HepG2 (cell line): ENCODE data around the gene TXNDC11. TPM values are rescaled to one million over a fixed set of nuclear protein-coding genes. Genes with fewer than 3 reads are reported as not detected.
A peak's percentile ranks its signal among the peaks of the same experiment; 100 is the strongest.

Experiments
- BCLAF1 ChIP-seq: fragments of 450-650 bp; IDR thresholded peaks from 2 replicates; pipeline ENCODE4 v1.6.1; 2017; ENCODE audit warnings: mild to moderate bottlenecking
- CTCF ChIP-seq: sonication (generic); formaldehyde crosslinking; IDR thresholded peaks from 2 replicates; pipeline ENCODE4 v1.5.0; 2020; ENCODE audit warnings: mild to moderate bottlenecking, missing genetic modification reagents, moderate library complexity
- EP300 ChIP-seq, 3 experiments: sonication (generic) in 1 of 3; formaldehyde crosslinking in 1 of 3; IDR thresholded peaks; 2 replicates each; pipeline versions ENCODE4 v1.5.1 to v1.6.1; 2011 to 2020; ENCODE audit warnings: low read depth in 2 of 3, low read length in 2 of 3, borderline replicate concordance in 1 of 3, improper control_type of control experiment in 1 of 3, mild to moderate bottlenecking in 1 of 3, missing genetic modification reagents in 1 of 3, moderate library complexity in 1 of 3
- ETV6 ChIP-seq: sonication (generic); formaldehyde crosslinking; conservative IDR thresholded peaks from 2 replicates; pipeline ENCODE4 v1.4.0; 2020; ENCODE audit warnings: missing genetic modification reagents
- KLF11 ChIP-seq: IDR thresholded peaks from 2 replicates; pipeline ENCODE4 v1.6.1; 2016; ENCODE audit warnings: missing compliant biosample characterization
- SIN3A ChIP-seq: IDR thresholded peaks from 2 replicates; pipeline ENCODE4 v1.6.1; 2011; ENCODE audit warnings: low read depth, mild to moderate bottlenecking, control low read depth, low read length, borderline replicate concordance
- SMARCE1 ChIP-seq: fragments of 450-650 bp; IDR thresholded peaks from 2 replicates; pipeline ENCODE4 v1.6.1; 2017; ENCODE audit warnings: borderline replicate concordance
- TBX2 ChIP-seq: sonication (generic); formaldehyde crosslinking; IDR thresholded peaks from 2 replicates; pipeline ENCODE4 v1.5.0; 2020; ENCODE audit warnings: missing genetic modification reagents, mild to moderate bottlenecking, borderline replicate concordance
- TOPORS ChIP-seq: sonication (generic); formaldehyde crosslinking; IDR thresholded peaks from 2 replicates; pipeline ENCODE4 v1.8.0; 2023; ENCODE audit warnings: mild to moderate bottlenecking, missing genetic modification reagents
- ZFY ChIP-seq: sonication (generic); formaldehyde crosslinking; IDR thresholded peaks from 2 replicates; pipeline ENCODE4 v1.4.0; 2020; ENCODE audit warnings: missing genetic modification reagents
- ZNF205 ChIP-seq: IDR thresholded peaks from 2 replicates; pipeline ENCODE4 v1.6.1; 2018; ENCODE audit warnings: missing biosample characterization, missing genetic modification reagents
- ZNF224 ChIP-seq: sonication (generic); formaldehyde crosslinking; IDR thresholded peaks from 2 replicates; pipeline ENCODE4 v1.5.0; 2020; ENCODE audit warnings: mild to moderate bottlenecking, missing genetic modification reagents
- ZNF333 ChIP-seq: sonication (generic); formaldehyde crosslinking; IDR thresholded peaks from 2 replicates; pipeline ENCODE4 v1.4.0; 2020; ENCODE audit warnings: mild to moderate bottlenecking, missing genetic modification reagents, borderline replicate concordance
- ZNF496 ChIP-seq: sonication (generic); formaldehyde crosslinking; IDR thresholded peaks from 2 replicates; pipeline ENCODE4 v1.8.1; 2023; ENCODE audit warnings: mild to moderate bottlenecking, moderate library complexity, missing genetic modification reagents; ENCODE audit not compliant: insufficient replicate concordance
- ZNF564 ChIP-seq: sonication (generic); formaldehyde crosslinking; IDR thresholded peaks from 2 replicates; pipeline ENCODE4 v1.8.1; 2023; ENCODE audit warnings: mild to moderate bottlenecking, missing genetic modification reagents
- ZNF570 ChIP-seq: sonication (generic); formaldehyde crosslinking; IDR thresholded peaks from 2 replicates; pipeline ENCODE4 v1.4.0; 2020; ENCODE audit warnings: mild to moderate bottlenecking, missing genetic modification reagents, borderline replicate concordance
- ZNF75D ChIP-seq: sonication (generic); formaldehyde crosslinking; IDR thresholded peaks from 2 replicates; pipeline ENCODE4 v1.8.1; 2023; ENCODE audit warnings: missing genetic modification reagents, mild to moderate bottlenecking, borderline replicate concordance
- polyA plus RNA-seq, 8 experiments: library from polyadenylated mRNA; depleted of rRNA in 3 of 8; stranded (reverse) in 7 of 8; unstranded in 1 of 8; fragments of >200 nt; fragmentation: Illumina TruSeq in 4 of 8; extraction: Trizol in 4 of 8; gene quantifications; 2 replicates each; pipeline versions ENCODE4 v1.2.1 to v1.2.3, GENCODE V29; 2011 to 2016; ENCODE audit warnings: low read depth in 4 of 8, missing spikeins in 1 of 8, mixed read lengths in 1 of 8; ENCODE audit not compliant: insufficient read depth in 1 of 8
- total RNA-seq, 5 experiments: library from RNA; depleted of rRNA; stranded (reverse); fragments of >200 nt; fragmentation: Illumina TruSeq; extraction: Trizol; gene quantifications; 2 replicates each; pipeline ENCODE4 v1.2.3, GENCODE V29; 2016; ENCODE audit warnings: low read depth in 1 of 5
- TF ChIP-seq, protein P1 (sequence below): sonication (generic); formaldehyde crosslinking; IDR thresholded peaks from 2 replicates; pipeline ENCODE4 v1.4.0; 2020; ENCODE audit warnings: mild to moderate bottlenecking, missing genetic modification reagents
- TF ChIP-seq, protein P2 (sequence below): sonication (generic); formaldehyde crosslinking; IDR thresholded peaks from 2 replicates; pipeline ENCODE4 v1.4.0; 2020; ENCODE audit warnings: mild to moderate bottlenecking, missing genetic modification reagents
- TF ChIP-seq, protein P3 (sequence below): IDR thresholded peaks from 2 replicates; pipeline ENCODE4 v1.6.1; 2016; ENCODE audit warnings: mild to moderate bottlenecking, missing biosample characterization, missing genetic modification reagents

Gene TXNDC11
- total and polyA plus RNA-seq, 2 of the 13 experiments (the other 11 are each of a cell fraction or from before 2014, with no cell fraction given): 74.9 to 123 TPM

GRCh38 chr16:11748404-11749254, 6.0 kb upstream of the TXNDC11 start (continued):
- TF ChIP-seq EP300 (IDR thresholded peaks at IDR 0.05; ENCODE audit: low read depth in 2 of 2, low read length in 2 of 2): peak in 1 of 2 experiments; percentile 68; a peak in 2 of 4 replicates
- TF ChIP-seq EP300 (CRISPR knock-in tag; IDR thresholded peaks at IDR 0.05; ENCODE audit: borderline replicate concordance): no peak
- no peak for TF ChIP-seq TOPORS (CRISPR knock-in tag)
- TF ChIP-seq ZNF224 (CRISPR knock-in tag): peak; percentile 32; the same call in 1 of the 2 replicates
- no peak for TF ChIP-seq ZNF570
- TF ChIP-seq TBX2 (CRISPR knock-in tag): peak; percentile 98
- TF ChIP-seq ZFY (CRISPR knock-in tag): peak; percentile 25; the same call in 1 of the 2 replicates
- TF ChIP-seq ZNF333 (CRISPR knock-in tag): no peak
- TF ChIP-seq, protein P1, sequence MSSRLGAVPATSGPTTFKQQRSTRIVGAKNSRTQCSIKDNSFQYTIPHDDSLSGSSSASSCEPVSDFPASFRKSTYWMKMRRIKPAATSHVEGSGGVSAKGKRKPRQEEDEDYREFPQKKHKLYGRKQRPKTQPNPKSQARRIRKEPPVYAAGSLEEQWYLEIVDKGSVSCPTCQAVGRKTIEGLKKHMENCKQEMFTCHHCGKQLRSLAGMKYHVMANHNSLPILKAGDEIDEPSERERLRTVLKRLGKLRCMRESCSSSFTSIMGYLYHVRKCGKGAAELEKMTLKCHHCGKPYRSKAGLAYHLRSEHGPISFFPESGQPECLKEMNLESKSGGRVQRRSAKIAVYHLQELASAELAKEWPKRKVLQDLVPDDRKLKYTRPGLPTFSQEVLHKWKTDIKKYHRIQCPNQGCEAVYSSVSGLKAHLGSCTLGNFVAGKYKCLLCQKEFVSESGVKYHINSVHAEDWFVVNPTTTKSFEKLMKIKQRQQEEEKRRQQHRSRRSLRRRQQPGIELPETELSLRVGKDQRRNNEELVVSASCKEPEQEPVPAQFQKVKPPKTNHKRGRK: no peak
- TF ChIP-seq ZNF75D (CRISPR knock-in tag): no peak
- TF ChIP-seq BCLAF1: no peak
- TF ChIP-seq ZNF496 (CRISPR knock-in tag): no peak
- TF ChIP-seq, protein P2, sequence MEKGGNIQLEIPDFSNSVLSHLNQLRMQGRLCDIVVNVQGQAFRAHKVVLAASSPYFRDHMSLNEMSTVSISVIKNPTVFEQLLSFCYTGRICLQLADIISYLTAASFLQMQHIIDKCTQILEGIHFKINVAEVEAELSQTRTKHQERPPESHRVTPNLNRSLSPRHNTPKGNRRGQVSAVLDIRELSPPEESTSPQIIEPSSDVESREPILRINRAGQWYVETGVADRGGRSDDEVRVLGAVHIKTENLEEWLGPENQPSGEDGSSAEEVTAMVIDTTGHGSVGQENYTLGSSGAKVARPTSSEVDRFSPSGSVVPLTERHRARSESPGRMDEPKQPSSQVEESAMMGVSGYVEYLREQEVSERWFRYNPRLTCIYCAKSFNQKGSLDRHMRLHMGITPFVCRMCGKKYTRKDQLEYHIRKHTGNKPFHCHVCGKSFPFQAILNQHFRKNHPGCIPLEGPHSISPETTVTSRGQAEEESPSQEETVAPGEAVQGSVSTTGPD (CRISPR knock-in tag): no peak
- TF ChIP-seq SMARCE1: no peak
- TF ChIP-seq ZNF205 (CRISPR knock-in tag): no peak
- TF ChIP-seq KLF11 (CRISPR knock-in tag): peak; percentile 59; the same call in 1 of the 2 replicates
- TF ChIP-seq, protein P3, sequence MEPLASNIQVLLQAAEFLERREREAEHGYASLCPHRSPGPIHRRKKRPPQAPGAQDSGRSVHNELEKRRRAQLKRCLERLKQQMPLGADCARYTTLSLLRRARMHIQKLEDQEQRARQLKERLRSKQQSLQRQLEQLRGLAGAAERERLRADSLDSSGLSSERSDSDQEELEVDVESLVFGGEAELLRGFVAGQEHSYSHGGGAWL (CRISPR knock-in tag): no peak
- TF ChIP-seq SIN3A: peak; percentile 68; the same call in 1 of the 2 replicates
- TF ChIP-seq ZNF564: peak; percentile 36; the same call in 1 of the 2 replicates
- no peak for TF ChIP-seq ETV6 (CRISPR knock-in tag)
- 0 out of 2 replicates have a peak, but pooled peaks have one; percentile 6 for TF ChIP-seq CTCF (CRISPR knock-in tag)
